Neural progenitor cell (in vitro differentiated cells): ENCODE results near the gene CAMK2A.

ENCODE experiments used
- EZH2 ChIP-seq: fragments of 200-600 bp; sonication (generic); IDR thresholded peaks from 2 replicates; pipeline ENCODE4 v1.6.1; 2017; ENCODE audit warnings: antibody characterized with exemption, mild to moderate bottlenecking, moderate library complexity
- EZH2phosphoT487 ChIP-seq: fragments of 200-600 bp; sonication (generic); IDR thresholded peaks from 2 replicates; pipeline ENCODE4 v1.6.1; 2017; ENCODE audit warnings: antibody characterized with exemption
- TF ChIP-seq, protein P1 (sequence below): fragments of 200-600 bp; sonication (generic); IDR thresholded peaks from 2 replicates; pipeline ENCODE4 v1.5.1; 2017; ENCODE audit warnings: antibody characterized with exemption, mild to moderate bottlenecking

DNA sequence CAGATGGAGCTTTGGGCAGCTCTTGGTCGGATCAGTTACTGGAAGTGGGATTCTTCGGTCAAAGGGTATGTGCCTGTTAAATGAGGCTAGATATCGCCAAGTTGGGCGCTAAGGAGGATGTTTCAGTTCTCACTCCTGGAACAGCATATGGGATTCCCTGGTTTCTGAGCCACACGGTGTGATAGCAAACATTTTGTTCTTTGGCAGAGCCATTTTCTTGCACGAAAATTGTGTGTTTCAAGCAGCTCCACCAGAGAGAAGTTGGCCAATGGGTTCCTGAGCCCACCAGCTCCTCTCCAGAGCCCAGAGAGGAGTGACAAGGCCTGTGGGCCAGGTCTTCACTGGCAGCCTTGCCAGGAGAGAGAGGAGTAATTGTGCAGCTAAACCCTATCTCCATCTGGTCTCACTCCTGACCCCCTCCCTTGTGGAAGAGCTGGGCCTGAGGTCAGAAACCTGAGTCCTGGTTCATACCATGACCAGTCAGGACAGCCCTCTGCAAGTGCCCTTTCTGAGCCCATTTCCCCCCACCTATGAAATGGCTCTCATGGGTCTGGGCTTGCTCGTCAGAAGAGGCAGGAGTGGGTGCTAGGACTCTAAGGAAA is 110.5 kb downstream of the CAMK2A start:
- TF ChIP-seq, protein P1, sequence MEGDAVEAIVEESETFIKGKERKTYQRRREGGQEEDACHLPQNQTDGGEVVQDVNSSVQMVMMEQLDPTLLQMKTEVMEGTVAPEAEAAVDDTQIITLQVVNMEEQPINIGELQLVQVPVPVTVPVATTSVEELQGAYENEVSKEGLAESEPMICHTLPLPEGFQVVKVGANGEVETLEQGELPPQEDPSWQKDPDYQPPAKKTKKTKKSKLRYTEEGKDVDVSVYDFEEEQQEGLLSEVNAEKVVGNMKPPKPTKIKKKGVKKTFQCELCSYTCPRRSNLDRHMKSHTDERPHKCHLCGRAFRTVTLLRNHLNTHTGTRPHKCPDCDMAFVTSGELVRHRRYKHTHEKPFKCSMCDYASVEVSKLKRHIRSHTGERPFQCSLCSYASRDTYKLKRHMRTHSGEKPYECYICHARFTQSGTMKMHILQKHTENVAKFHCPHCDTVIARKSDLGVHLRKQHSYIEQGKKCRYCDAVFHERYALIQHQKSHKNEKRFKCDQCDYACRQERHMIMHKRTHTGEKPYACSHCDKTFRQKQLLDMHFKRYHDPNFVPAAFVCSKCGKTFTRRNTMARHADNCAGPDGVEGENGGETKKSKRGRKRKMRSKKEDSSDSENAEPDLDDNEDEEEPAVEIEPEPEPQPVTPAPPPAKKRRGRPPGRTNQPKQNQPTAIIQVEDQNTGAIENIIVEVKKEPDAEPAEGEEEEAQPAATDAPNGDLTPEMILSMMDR = no peak
- TF ChIP-seq EZH2 (no peak), EZH2phosphoT487 (no peak)
